HT-29 (cell line): ENCODE data around the gene HDDC3. TPM values are rescaled to one million over a fixed set of nuclear protein-coding genes. Genes with fewer than 3 reads are reported as not detected.

ENCODE experiments used
- DNase-seq: peaks from one replicate; pipeline ENCODE4 v3.0.0-alpha.2; 2015; ENCODE audit warnings: low spot score
- total RNA-seq: library from RNA; depleted of rRNA; stranded (reverse); fragments of >200 nt; shearing (Covaris generic); gene quantifications from 2 replicates; pipeline ENCODE4 v1.2.3, GENCODE V29; 2014

Gene HDDC3
- total RNA-seq, 1 experiment from 2014 or later: 41.1 TPM

DNA sequence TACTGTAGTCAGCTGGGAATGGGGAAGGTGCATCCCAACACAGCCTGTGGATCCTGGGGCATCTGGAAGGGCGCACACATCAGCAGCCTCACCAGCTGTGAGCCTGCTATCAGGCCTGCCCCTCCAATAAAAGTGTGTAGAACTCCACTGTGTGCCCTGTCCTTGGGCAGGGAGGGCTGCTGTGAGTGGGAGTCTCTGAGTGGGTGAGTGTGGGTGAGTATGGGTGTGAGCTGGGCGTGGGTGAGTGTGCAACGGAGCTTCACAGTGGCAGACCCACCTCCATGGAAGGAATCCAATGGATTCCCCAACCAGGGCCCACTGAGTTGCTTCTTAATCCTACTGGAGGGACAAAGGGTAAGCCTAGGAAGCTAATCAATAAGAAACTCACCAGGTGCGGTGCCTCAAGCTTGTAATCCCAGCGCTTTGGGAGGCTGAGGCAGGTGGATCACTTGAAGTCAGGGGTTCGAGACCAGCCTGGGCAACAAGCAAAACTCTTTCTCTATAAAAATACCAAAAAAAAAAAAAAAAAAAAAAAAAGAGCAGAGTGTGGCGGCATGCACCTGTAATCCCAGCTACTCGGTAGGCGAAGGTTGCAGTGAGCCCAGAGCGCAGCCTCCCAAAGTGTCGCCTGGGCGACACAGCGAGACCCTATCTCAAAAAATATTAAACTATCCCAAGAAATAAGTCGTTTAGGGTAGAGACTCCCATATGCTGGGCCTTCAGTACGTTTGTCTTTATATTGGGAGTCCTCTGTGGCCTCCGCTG lies 21.8 kb upstream of the HDDC3 start:
- no peak for DNase-seq

GRCh38 chr15:90952901-90953677 lies 20.7 kb upstream of the HDDC3 start:
- no peak for DNase-seq

GRCh38 chr15:90950676-90951075 lies 18.3 kb upstream of the HDDC3 start:
- no peak for DNase-seq

DNA sequence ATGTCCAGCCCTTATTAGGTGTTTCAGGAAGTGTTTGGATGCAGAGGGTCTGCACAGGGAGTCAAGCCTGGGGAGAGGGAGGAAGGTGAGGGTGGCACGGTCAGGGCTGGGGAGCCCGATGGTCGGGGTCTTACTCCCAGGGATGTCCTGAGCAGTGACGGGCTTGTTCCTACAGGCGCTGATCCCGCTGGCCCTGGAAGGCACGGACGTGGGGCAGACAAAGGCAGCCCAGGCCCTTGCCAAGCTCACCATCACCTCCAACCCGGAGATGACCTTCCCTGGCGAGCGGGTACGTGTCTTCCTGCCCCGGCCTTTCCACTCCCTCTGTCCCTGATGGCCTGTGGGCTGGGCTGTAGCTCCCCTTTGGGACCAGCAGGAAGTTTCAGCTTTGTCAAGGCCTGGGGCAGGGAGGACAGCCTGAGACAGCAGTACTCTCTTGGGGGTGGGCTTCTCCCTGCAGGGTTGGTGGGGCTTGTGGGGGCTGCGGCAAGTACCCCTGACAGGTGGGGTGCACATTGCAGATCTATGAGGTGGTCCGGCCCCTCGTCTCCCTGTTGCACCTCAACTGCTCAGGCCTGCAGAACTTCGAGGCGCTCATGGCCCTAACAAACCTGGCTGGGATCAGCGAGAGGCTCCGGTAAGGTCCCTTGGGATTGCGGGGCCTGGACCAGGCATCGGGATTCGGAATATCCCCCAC lies 17.8 kb upstream of the HDDC3 start:
- no peak for DNase-seq

- no peak for DNase-seq
These were observed 16.2 kb upstream of the HDDC3 start for GRCh38 chr15:90948506-90948905.

DNA sequence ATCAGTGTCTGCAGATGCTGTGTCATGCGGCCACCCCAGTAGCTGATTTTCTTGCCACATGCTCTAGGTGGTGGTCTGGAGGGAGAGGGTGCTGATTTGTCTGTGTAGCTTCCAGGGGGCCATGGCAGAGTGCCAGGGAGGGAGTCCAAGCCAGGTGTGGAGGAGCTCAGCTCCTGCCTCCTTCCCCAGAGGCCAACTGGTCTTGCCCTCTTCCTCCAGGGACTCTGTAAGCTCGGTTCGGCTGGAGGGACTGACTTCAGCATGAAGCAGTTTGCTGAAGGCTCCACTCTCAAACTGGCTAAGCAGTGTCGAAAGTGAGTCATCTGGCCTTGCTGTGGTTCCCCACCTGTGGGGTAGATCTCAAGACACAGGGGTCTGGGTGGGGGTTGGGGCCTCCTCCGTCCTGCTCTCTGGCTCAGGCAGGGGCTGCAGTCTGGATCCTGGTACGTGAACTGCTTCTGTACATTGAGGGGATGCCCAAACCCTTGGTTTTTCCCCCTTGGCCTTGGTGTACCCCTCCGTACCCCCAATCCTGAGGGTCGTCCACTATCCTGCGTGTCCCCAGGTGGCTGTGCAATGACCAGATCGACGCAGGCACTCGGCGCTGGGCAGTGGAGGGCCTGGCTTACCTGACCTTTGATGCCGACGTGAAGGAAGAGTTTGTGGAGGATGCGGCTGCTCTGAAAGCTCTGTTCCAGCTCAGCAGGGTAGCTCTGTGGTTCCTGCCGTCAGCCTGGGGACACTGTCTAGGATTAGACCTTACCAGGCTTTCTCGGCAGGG lies 15.4 kb upstream of the HDDC3 start:
- no peak for DNase-seq

GRCh38 chr15:90946941-90947576 lies 14.7 kb upstream of the HDDC3 start:
- no peak for DNase-seq

- DNase-seq: no peak
These were observed 14.2 kb upstream of the HDDC3 start for GRCh38 chr15:90946538-90946937.

GRCh38 chr15:90945091-90945490 lies 12.7 kb upstream of the HDDC3 start:
- no peak for DNase-seq

DNA sequence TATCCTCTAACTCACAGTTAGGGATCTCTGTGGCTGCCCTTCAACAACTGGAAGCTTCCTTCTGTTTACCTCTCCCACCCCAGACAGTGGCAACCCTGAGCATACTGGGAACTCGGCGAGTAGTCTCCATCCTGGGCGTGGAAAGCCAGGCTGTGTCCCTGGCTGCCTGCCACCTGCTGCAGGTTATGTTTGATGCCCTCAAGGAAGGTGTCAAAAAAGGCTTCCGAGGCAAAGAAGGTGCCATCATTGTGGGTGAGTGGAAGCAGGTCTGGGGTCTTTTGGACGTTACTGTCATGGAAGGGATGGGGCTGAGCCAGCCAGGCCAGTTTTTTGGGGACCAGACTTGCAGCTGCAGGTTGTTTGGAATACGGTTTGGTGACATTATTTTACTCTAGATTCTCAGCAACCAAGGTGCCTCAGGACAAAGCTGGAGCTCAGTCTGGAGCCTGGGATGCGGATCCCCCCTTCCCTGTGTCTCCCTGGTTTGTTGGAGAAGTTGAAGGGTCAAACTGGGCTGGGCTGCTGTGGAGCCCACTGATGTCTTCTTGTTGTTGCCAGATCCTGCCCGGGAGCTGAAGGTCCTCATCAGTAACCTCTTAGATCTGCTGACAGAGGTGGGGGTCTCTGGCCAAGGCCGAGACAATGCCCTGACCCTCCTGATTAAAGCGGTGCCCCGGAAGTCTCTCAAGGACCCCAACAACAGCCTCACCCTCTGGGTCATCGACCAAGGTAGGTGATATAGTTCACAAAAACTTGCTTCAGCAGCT lies 10.2 kb upstream of the HDDC3 start:
- no peak for DNase-seq

- DNase-seq: no peak
These were observed 8.7 kb upstream of the HDDC3 start for GRCh38 chr15:90941038-90941437.

DNA sequence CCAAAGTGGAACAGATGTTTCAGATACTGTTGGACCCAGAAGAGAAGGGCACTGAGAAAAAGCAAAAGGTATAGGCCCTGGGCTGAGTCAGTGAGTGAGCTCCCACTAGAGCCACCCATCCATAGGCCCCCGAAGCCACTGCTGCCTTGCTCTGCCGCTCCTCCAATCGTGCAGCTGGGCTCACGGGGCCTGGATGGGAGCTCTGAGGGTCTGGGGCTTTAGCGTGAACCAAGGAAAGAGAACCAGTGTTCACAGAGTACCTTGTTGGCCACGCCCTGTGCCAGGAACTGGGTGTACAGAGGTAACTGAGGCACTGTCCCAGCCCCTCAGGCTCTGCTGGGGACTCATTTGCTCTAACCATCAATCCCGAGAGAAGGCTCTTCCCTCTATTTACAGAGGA lies 7.4 kb upstream of the HDDC3 start:
- no peak for DNase-seq

DNA sequence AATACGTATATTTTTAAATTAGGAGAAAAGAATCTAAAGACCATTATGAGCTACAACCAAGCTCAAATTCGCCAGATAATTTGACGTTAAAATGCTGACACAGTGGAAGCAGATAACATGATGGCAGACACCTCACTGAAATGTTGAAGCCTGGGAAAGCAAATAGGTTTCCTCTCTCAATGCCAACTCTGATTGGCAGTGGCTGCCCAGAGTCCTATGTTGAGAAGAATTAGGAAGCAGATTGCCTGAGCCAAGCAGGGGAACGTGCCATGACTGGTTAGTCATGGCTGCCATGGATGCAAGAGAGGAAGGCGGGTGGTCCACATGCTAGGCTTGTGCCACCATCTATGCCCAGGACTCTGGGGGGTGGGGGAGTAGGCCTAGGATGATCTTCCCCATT lies 5.9 kb upstream of the HDDC3 start:
- DNase-seq: no peak

GRCh38 chr15:90936823-90937222 lies 4.5 kb upstream of the HDDC3 start:
- DNase-seq: no peak

- DNase-seq: peak; percentile 97
These were observed 2.8 kb upstream of the HDDC3 start, which contains the start of gene UNC45A for GRCh38 chr15:90934949-90935751. Gene UNC45A, plus strand, starts transcription at chr15:90935285. Its CDS starts 40 bp downstream, at chr15:90935325.

- peak; percentile 93 for DNase-seq
These were observed 2.1 kb upstream of the HDDC3 start for GRCh38 chr15:90934256-90934948.

DNA sequence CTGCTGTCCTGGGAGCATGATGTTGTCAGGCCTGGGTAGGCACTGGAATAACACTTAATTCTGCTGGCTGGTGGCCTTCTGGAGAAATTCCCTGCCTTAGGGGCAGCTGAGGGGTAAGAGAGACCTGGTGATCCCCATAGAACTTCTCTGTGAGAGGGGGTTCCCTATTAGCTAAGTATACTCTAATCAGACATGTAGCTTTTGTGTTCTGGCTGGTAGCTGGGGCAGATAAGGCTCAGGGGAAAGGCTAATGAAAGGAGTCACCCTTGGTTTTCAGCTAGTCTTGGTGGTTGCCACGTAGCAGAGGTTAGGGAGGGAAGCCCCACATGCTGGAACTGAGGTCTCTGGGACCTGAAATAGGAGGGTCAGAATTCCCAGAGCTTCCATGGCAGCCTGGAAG lies 952 bp upstream of the HDDC3 start:
- DNase-seq: no peak

GRCh38 chr15:90932660-90932991 lies 277 bp upstream of the HDDC3 start:
- no peak for DNase-seq

DNA sequence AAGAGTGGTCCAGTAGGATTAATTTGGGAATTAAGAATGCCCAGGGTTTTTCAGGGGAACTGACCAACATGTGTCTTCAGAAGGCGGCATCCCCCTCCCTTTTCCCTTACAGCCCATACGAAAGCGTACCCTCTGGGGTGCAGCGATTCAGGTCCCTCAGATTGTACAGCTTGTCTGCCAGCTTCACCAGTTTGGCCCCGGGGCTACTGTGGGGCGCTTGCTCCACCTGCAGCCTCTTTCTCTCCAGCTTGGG lies 848 bp downstream of the HDDC3 start:
- DNase-seq: no peak
